GM12801 (cell line): ENCODE results near the gene TF.

ENCODE experiments used
- CTCF ChIP-seq: IDR thresholded peaks from one replicate; pipeline ENCODE4 v1.5.1; 2011; ENCODE audit warnings: control low read depth; ENCODE audit not compliant: insufficient read length; ENCODE audit errors: extremely low read depth

The TF gene

GRCh38 chr3:133804896-133805295 lies 58.7 kb downstream of the TF start:
- no peak for TF ChIP-seq CTCF

- TF ChIP-seq CTCF = no peak
Measured at GRCh38 chr3:133805384-133805701, 59.1 kb downstream of the TF start.

- no peak for TF ChIP-seq CTCF
Measured at GRCh38 chr3:133805702-133806475, 59.7 kb downstream of the TF start, which contains the start of gene SRPRB. SRPRB (plus strand) TSS chr3:133805815; CDS start chr3:133805849, 34 bp downstream.

GRCh38 chr3:133812872-133813271 lies 66.7 kb downstream of the TF start:
- no peak for TF ChIP-seq CTCF

GRCh38 chr3:133815386-133815785 lies 69.2 kb downstream of the TF start:
- no peak for TF ChIP-seq CTCF

GRCh38 chr3:133820129-133820528 lies 73.9 kb downstream of the TF start:
- no peak for TF ChIP-seq CTCF

GRCh38 chr3:133820889-133821675 lies 74.9 kb downstream of the TF start:
- no peak for TF ChIP-seq CTCF
